ENCODE measurements around the gene PTPRT.

Gene PTPRT

DNA sequence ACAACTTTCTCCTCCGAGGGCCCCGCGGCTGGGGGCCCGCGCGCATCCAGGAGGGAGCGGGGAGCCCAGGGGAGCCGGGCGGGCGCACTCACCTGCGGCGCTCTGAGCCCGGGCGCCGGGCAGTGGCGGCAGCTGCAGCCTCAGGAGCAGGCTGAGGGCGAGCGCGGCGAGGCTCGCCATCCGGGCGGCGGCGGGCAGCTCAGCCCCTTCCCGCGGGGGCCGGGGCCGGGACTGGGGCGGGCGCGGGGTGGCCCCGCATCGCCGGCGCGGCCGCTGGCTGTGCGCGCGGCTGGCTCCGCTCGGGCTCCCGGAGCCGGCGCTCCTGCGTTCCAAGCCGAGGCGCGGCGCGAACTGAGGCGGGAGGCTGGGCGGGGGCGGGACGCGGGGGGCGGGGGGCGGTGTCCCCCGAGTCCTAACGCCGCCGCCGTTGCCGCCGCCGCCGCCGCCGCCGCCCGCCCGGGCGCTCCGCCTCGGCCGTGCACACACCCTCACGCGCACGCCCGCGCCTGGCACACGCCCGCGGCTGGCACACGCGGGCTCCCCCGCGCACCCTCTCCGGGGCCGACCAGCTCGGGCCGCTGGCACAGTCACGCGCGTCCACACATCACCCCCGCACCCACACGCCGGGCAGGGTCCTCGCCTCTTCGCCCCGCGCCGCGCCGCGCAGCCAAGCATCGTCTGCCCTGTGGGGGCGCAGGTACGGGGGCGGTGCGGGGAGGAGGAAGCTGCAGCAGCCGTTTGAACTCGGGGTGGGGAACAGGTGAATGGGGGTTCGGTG is at the start of gene PTPRT:
PTPRT (minus strand) TSS at position 353 of the 778 bp plus-strand sequence; CDS start at position 180, 173 bp downstream.
- in situ Hi-C loops (cut with HindIII; ENCODE audit: low pct_ligation_motif_present, low pct_unique_long_range_greater_than_20kb, low sequenced_read_pairs), result no loop called here
- DNase-seq, result no peak

DNA sequence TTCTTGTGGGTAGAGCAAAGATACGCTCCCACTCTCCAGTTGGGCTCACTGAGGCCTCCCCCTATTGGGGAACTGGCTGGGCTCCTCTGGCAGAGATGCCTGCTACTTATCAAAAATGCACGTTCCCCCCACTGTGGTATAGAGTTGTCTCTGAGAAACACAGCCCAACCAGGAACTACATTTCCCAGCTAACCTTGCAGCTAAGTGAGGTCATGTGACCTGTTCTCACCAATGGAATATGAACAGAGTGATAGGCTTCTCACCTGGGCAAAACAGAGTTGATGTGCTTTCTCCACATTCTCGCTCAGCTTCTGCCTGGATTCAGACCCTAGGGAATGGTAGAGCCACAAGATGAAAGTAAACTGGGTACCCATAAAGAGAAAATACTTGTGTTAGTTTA is 49.1 kb upstream of the PTPRT start:
- in situ Hi-C loops (cut with HindIII; ENCODE audit: low pct_ligation_motif_present, low pct_unique_long_range_greater_than_20kb, low sequenced_read_pairs), result no loop called here
- DNase-seq, result no peak

DNA sequence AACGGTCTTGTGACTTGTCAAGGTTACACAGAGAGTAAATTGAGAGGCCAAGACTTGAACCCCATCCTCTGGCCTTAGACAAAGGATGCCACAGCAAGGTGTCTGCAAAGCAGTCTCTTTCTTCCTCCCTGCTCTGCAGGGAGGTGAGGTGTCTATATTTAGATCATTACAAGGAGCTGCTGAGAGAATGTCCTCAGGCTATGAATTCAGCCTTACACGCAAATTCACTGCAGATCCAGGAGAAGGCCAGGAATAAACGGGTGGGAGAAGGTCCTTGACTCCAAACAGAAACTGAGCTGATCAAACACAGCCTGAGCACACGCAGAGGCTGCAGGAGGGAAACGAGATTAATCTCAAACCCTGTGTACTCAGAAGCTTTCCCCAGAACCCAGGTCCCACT is 48.6 kb upstream of the PTPRT start:
- in situ Hi-C loops (cut with HindIII; ENCODE audit: low pct_ligation_motif_present, low pct_unique_long_range_greater_than_20kb, low sequenced_read_pairs), result no loop called here
- no peak for DNase-seq

DNA sequence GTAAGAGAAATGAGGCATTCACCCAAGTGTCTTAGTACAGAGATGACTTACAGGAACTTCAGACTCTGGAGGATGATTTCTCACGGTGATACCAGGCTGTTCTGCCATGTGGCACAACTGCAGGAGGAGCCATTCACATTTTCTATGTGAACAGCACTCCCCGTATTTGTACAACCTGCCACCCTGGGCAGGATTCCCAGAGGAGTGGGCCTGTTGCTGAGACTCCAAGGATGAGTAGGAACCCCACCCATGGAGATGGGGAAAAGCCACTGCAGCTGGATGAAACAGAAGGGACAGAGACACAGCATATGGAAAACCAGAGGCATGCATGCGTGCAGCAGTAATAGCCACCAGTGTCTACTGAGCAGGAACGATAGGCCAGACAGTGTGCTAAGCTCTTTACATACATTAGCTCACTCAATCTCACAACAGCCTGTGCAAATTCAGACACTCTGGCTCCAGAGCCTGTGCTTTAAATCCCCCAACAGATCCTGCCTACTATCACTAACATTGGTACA is 48.0 kb upstream of the PTPRT start:
- in situ Hi-C loops (cut with HindIII; ENCODE audit: low pct_ligation_motif_present, low pct_unique_long_range_greater_than_20kb, low sequenced_read_pairs), result no loop called here
- DNase-seq, result no peak

DNA sequence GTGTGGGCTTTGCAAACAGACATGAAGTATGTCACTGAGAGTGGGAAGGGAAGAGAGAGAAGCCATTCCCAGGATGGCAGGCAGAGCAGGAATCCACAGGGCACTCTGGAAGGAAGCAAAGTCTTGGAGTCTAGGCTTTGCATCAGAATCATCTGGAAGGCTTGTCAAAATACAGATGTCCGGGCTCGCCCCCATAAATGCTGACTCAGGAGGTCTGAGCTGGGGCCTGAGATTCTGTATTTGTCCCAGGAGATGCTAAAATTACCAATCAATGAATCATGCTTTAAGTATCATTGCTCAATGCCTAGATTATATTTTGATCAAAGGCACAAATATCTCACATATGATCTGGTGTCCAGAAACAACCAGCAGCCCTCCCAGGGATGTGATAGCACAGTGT is 46.3 kb upstream of the PTPRT start:
- in situ Hi-C loops (cut with HindIII; ENCODE audit: low pct_ligation_motif_present, low pct_unique_long_range_greater_than_20kb, low sequenced_read_pairs), result no loop called here
- DNase-seq, result no peak

DNA sequence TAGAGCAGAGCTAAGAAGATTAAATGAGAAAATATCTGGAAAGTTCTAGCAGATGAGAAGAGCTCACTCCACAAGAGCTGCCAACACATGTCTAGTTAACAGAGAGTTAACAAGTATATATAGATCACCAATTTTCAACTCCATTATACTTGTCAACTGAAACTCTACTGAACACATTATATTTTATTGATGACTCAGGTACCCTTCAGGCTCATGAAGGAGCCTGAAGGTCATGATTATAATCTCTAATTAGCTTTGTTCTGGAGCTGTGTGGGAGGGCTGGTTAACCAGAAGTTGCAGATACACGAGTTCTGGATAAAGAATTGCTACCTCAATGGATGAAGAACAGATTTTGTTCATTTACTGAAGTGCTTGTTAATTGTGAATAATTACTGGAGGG is 42.1 kb upstream of the PTPRT start:
- no peak for DNase-seq
- in situ Hi-C loops (cut with HindIII; ENCODE audit: low pct_ligation_motif_present, low pct_unique_long_range_greater_than_20kb, low sequenced_read_pairs), result no loop called here

DNA sequence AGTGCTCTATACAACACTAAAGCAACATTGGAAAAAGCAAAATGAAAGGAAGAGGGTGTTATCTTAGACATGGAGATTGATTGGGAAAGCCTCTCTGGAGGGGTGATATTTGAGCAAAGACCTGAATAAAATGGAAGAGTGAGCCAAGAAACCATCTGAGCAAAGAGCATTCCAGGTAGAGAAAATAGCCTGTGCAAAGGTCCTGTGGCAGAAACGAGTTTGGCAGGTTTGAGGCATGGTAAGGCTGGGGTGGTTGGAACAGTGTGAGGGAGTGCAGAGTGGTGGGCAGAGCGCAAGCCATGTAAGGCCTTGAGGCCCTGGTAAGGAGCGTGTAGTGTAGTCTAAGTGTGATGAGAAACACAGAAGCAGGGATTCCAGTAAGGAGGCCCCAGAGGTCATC is 40.0 kb upstream of the PTPRT start:
- in situ Hi-C loops (cut with HindIII; ENCODE audit: low pct_ligation_motif_present, low pct_unique_long_range_greater_than_20kb, low sequenced_read_pairs), result no loop called here
- no peak for DNase-seq

DNA sequence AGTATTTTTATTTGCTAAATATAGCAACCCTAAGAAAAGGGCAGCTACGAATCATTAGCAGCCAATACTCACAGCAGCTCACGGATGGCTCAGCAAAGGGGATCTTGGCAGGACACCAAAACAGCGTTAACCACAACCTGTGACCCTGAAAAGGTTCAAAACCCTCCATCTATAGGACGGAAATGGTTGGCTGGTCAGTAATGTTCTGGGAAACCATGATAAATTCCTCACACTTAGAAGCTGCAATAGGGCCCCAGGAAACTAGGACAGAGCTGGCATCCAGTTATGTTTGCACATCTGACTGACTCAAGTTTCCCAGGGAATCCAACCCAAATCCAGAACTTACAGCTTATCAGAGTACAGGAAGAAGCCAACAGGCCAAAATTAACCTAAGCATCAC is 30.9 kb upstream of the PTPRT start:
- DNase-seq, result peak; percentile 51

DNA sequence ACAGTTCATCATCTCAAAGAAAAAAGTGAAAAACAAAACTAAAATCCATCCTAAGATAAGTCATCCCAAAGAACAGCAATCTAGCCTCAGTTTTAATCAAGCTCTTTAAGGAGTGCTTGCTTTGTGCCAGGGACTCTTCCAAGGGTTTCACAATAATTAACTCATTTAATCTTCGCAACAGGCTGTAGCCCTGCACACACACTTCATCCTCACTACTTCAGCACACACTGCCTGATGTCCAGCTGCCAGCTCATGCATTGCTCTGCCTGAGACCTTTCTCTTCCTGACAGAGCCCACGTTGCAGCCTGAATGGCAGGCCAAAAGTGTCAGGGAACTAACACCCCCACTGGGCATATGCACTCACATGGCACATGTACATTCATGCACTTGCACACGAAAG is 21.2 kb upstream of the PTPRT start:
- no peak for DNase-seq
- in situ Hi-C loops (cut with HindIII; ENCODE audit: low pct_ligation_motif_present, low pct_unique_long_range_greater_than_20kb, low sequenced_read_pairs), result no loop called here

More for the DNA sequence above, 30.9 kb upstream of the PTPRT start:
- in situ Hi-C loops (cut with HindIII; ENCODE audit: low pct_ligation_motif_present, low pct_unique_long_range_greater_than_20kb, low sequenced_read_pairs), result no loop called here

DNA sequence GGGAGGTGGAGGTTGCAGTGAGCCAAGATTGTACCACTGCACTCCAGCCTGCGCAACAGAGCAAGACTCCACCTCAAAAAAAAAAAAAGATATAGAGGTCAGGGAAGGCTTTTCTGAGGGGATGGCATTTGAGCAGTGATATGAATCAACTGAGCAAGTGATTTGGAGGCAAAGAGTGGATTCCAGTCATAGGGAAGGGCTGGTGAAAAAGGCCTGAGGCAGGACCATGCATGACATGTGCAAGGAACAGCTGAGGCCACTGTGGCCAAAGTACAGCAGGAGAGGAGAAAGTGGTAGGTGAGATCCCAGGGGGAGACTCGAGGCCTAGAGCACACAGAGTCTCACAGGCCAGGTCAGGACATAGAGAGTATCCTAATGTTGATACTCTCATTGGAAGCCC is 20.1 kb upstream of the PTPRT start:
- in situ Hi-C loops (cut with HindIII; ENCODE audit: low pct_ligation_motif_present, low pct_unique_long_range_greater_than_20kb, low sequenced_read_pairs), result no loop called here
- DNase-seq, result no peak

DNA sequence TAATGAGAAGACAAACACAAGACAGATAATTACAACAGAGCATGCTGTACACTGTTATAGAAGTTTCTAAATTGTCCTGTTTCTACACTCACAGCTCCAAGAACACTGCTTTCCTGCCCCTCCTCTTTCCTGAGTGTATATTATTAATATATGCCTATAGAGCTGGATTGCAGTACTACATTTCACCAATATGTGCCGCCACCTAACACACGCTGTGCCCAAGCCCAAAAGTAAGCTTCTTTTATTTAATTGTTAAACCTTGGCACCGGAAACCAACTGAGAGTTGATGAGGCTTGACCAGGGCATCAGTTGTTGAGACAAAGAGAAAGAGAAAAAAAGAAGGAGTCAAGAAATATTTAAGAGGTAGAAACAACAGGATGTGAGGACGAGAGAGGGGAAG is 16.0 kb upstream of the PTPRT start:
- DNase-seq, result no peak
- in situ Hi-C loops (cut with HindIII; ENCODE audit: low pct_ligation_motif_present, low pct_unique_long_range_greater_than_20kb, low sequenced_read_pairs), result no loop called here

DNA sequence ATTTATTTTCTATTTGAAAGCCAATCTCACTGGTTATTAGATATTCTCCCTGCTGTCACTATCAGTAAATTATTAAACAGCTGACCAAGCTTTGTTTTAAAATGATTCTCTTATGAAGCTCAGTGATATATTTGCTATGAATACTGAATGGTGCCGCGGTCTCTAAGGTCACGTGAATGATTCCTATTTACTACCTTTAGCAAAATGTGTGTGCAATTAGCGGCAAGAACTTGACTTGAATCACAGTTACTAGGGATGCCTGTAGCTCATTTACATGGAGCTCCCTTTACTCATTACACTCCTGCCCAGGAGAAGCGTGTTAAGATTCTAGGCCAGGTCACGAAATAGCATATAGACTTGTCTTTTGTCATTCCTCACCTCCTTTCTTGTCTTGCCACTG is 12.4 kb upstream of the PTPRT start:
- in situ Hi-C loops (cut with HindIII; ENCODE audit: low pct_ligation_motif_present, low pct_unique_long_range_greater_than_20kb, low sequenced_read_pairs), result no loop called here
- no peak for DNase-seq

DNA sequence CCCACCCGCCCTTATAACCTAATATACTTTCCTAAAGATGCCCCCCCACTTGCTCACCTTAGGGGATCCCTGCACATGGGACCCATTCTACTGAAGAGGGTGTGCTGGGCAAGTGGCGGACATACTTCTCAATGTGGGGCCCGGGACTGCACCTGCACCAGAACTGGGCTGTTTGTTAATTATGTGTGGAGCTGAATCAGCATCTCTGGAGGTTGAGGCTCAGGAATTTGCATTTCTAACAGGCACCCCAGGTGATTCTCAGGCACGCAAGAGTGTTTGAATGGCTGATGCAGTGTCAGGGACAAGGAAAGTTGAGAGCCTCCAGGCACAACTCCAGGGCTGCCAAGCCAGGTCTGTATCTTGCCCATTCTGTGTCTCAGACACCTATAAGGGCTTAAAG is 8.9 kb upstream of the PTPRT start:
- no peak for DNase-seq
- in situ Hi-C loops (cut with HindIII; ENCODE audit: low pct_ligation_motif_present, low pct_unique_long_range_greater_than_20kb, low sequenced_read_pairs), result no loop called here

DNA sequence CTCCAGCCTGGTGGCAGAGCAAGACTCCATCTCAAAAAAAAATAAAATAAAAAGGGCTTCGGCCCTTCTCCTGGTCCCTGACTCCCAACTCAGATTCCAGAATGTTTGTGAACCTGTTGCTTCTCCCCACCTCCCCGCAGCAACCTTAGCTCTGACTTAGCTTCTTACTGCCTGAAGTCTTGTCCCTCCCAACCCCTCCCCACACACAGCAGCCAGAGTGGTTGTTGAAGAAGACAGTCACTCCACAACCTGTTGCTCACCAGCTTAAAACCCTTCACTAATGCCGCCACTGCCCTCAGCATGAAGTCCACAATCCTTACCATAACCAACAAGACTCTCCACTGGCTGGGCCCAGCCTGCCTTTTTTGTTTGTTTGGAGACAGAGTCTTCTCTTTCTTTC is 6.5 kb upstream of the PTPRT start:
- no peak for DNase-seq
- in situ Hi-C loops (cut with HindIII; ENCODE audit: low pct_ligation_motif_present, low pct_unique_long_range_greater_than_20kb, low sequenced_read_pairs), result no loop called here

DNA sequence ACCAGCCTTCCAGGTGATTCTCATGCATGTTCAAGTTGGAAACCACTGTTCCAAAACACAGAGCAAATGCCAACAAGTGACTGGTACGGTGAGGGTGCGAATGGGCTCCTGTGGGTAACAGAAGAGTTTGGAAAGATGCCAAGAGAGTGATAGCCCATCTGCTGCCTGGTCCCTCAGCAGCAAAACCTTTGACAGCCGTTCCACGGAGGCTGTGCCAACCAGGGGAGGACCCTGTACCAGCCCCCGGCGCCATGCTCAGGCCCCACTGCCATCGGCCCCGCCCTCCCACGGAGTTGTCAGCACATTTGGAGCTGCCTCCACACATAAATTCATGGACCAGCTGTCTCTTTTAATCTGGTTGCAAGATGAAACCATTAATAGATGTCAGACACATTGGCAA is 4.4 kb upstream of the PTPRT start:
- no peak for DNase-seq
- in situ Hi-C loops (cut with HindIII; ENCODE audit: low pct_ligation_motif_present, low pct_unique_long_range_greater_than_20kb, low sequenced_read_pairs), result no loop called here

DNA sequence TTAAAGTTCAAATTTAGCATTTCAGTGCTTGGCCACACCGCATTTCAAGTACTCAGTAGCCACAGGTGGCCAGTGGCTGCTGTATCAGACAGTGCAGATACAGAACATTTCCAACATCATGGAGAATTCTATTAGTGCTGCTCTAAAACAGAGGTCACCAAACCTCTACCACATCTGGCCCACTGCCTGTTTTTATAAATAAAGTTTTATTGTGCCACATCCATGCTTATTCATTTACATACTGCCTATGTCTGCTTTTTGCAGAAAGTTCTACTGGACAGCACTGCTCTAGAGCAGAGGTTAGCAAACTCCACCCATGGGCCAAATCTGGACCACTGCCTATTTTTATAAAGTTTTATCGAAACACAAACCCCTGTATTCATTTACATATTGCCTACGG is 3.7 kb upstream of the PTPRT start:
- DNase-seq, result no peak
- in situ Hi-C loops (cut with HindIII; ENCODE audit: low pct_ligation_motif_present, low pct_unique_long_range_greater_than_20kb, low sequenced_read_pairs), result no loop called here

DNA sequence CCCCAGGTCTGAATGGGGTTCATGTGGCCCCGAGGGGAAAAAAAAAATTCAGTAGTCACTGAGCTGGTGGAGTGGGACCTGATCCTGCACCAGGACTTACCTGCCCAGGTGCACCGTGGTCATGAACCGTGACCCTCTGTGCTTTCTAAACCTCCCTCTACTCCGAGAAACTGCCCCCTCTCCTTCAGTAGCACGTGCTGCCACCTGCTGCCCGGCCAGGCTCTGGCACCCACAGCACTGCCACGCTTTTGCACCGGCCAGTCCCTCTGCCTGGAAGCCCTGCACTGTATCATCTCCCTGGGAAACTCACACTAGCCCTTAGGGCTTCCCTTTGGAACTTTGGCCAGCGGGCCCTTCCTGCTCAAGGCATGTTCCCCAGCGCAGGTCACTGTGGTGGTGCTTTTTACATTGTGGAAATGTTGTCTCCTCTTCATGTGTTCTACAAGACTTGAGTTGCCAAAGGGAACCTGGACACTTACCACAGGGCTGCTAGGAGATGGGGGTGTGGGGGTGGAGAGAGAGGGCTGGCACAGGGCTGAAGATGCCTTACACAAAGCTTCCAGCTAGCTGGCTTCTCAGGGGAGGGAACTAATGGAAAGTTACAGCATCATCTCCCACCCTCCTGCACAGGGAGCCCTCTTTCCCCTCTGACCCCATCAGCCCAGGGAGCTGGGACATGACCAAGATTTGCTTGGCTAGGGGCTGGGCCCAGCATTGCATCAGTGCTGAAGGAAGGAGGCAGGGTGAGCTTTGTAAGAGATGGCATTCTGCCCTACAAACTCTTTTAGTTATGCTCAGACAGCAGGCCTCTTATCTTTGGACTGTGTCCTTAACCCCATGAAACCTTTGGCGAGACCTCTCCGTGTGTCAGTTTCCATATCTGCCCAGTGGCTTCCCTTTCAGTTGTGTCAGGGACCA is 2.5 kb upstream of the PTPRT start:
- in situ Hi-C loops (cut with HindIII; ENCODE audit: low pct_ligation_motif_present, low pct_unique_long_range_greater_than_20kb, low sequenced_read_pairs), result no loop called here
- DNase-seq, result peak; percentile 26

DNA sequence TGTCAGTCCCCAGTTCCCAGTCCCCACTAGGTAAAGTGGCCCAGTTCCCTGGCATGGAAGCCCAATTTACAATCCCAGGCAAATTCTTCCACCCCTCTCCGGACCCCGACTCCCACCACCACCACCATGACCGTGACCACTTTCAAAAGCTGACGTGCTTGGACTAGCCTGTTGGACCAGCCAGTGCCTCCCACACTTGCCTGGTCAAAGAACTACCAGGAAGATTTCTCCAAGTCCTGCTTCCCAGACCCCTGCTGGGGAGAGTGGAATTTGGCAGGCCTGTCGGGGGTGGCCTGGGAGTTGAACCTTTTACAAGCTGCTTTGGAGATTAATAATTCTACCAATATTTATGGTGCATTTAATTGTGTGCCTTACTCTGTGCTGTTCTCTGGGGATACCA is 1.4 kb upstream of the PTPRT start:
- in situ Hi-C loops (cut with HindIII; ENCODE audit: low pct_ligation_motif_present, low pct_unique_long_range_greater_than_20kb, low sequenced_read_pairs), result no loop called here
- no peak for DNase-seq

DNA sequence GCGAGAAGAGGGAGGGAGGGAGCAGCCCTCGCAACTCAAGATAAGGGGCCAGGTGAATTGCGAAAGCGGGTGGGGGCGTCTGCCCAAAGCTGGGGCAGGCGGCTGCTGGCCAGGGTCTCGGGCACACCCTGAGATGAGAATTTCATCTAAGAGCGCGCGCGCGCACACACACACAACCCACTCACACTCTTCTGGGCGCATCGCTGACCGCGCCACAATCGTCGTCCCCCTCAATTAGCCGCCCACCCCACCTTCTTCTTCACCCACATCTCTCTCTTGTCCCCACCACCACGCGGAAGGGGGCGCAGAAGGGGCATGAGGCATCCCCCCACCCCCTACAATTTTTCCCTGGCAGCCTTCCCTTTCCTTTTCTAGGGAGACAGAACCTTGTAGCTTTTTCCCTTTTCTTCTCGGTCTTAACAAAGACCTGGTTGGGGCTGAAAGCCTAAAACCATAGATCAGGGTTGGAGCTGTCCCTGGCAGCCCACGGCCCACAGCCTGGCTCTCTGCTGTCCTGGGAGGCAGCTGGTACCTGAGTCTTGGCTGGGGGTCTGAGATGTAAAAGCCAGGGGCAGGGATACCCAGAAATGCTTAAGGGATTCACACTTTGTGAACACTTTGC is 737 bp upstream of the PTPRT start:
- in situ Hi-C loops (cut with HindIII; ENCODE audit: low pct_ligation_motif_present, low pct_unique_long_range_greater_than_20kb, low sequenced_read_pairs), result no loop called here

More for the DNA sequence above, 737 bp upstream of the PTPRT start:
- DNase-seq, result no peak

Data from ACHN (cell line).